Neural progenitor cell (in vitro differentiated cells): Measurements from ENCODE around the gene HMX1. TPM values are rescaled to one million over a fixed set of nuclear protein-coding genes. Genes with fewer than 3 reads are reported as not detected.

Experiments used
- DNase-seq: peaks from one replicate; pipeline ENCODE4 v3.0.0-alpha.2; 2016; ENCODE audit warnings: low spot score
- H2AFZ ChIP-seq: fragments of 200-600 bp; sonication (generic); replicated peaks from 2 replicates; pipeline ENCODE4 v1.6.1; 2016; ENCODE audit warnings: antibody characterized with exemption
- H3F3A ChIP-seq: fragments of 200-600 bp; sonication (generic); 2 replicates; pipeline ENCODE4 v1.6.1; 2016; ENCODE audit warnings: antibody characterized with exemption, low read depth
- H3K27ac ChIP-seq: fragments of 200-600 bp; sonication (generic); 2 replicates; pipeline ENCODE4 v1.5.1; 2016; ENCODE audit warnings: mild to moderate bottlenecking
- H3K27me3 ChIP-seq: fragments of 200-600 bp; sonication (generic); 2 replicates; pipeline ENCODE4 v1.6.1; 2016; ENCODE audit warnings: mild to moderate bottlenecking, moderate library complexity
- H3K36me3 ChIP-seq: fragments of 200-600 bp; sonication (generic); 2 replicates; pipeline ENCODE4 v1.5.1; 2016
- H3K4me1 ChIP-seq: fragments of 200-600 bp; sonication (generic); 2 replicates; pipeline ENCODE4 v1.6.1; 2016; ENCODE audit warnings: mixed run types
- H3K4me2 ChIP-seq: fragments of 200-600 bp; sonication (generic); 2 replicates; pipeline ENCODE4 v1.6.1; 2016
- H3K4me3 ChIP-seq: fragments of 200-600 bp; sonication (generic); 2 replicates; pipeline ENCODE4 v1.5.1; 2016
- H3K79me2 ChIP-seq: fragments of 200-600 bp; sonication (generic); 2 replicates; pipeline ENCODE4 v1.6.1; 2016; ENCODE audit warnings: low read depth
- H3K9ac ChIP-seq: fragments of 200-600 bp; sonication (generic); 2 replicates; pipeline ENCODE4 v1.6.1; 2016
- H3K9me3 ChIP-seq: fragments of 200-600 bp; sonication (generic); 2 replicates; pipeline ENCODE4 v1.5.1; 2016; ENCODE audit warnings: low read depth
- H4K20me1 ChIP-seq: fragments of 200-600 bp; sonication (generic); 2 replicates; pipeline ENCODE4 v1.6.1; 2016; ENCODE audit warnings: low read depth
- H3K27ac Mint-ChIP-seq: 3 replicates; pipeline ENCODE4 v1.8.0; 2021; ENCODE audit warnings: mixed read lengths
- H3K27me3 Mint-ChIP-seq: 2 replicates; pipeline ENCODE4 v1.8.0; 2022; ENCODE audit warnings: low read depth, mild to moderate bottlenecking, inconsistent platforms, moderate library complexity, mixed read lengths; ENCODE audit not compliant: insufficient read depth
- H3K36me3 Mint-ChIP-seq: 3 replicates; pipeline ENCODE4 v1.8.0; 2021; ENCODE audit warnings: mixed read lengths
- H3K4me1 Mint-ChIP-seq: 3 replicates; pipeline ENCODE4 v1.8.0; 2021; ENCODE audit warnings: mixed read lengths
- H3K4me3 Mint-ChIP-seq: 3 replicates; pipeline ENCODE4 v1.8.0; 2021; ENCODE audit warnings: mild to moderate bottlenecking, moderate library complexity, mixed read lengths
- H3K9me3 Mint-ChIP-seq: 3 replicates; pipeline ENCODE4 v1.8.0; 2020; ENCODE audit warnings: mixed read lengths
- CTCF ChIP-seq: fragments of 200-600 bp; sonication (generic); IDR thresholded peaks from 2 replicates; pipeline ENCODE4 v1.5.1; 2017; ENCODE audit warnings: antibody characterized with exemption, mild to moderate bottlenecking
- EZH2 ChIP-seq: fragments of 200-600 bp; sonication (generic); IDR thresholded peaks from 2 replicates; pipeline ENCODE4 v1.6.1; 2017; ENCODE audit warnings: antibody characterized with exemption, mild to moderate bottlenecking, moderate library complexity
- EZH2phosphoT487 ChIP-seq: fragments of 200-600 bp; sonication (generic); IDR thresholded peaks from 2 replicates; pipeline ENCODE4 v1.6.1; 2017; ENCODE audit warnings: antibody characterized with exemption
- total RNA-seq: library from RNA; depleted of rRNA; stranded (reverse); fragments of >200 nt; gene quantifications from 2 replicates; pipeline ENCODE4 v1.2.3, GENCODE V29; 2015; ENCODE audit warnings: low replicate concordance

Gene HMX1
- total RNA-seq, 1 donor from 2014 or later, result not detected

GRCh38 chr4:8910822-8911315 lies 39.2 kb upstream of the HMX1 start:
- Histone ChIP-seq H3F3A (no peaks in the 10 kb centered on the region), H2AFZ (no peak overlapping the region), H3K27me3 (peaks cover 58% of the 10 kb centered on the region), H4K20me1 (no peaks in the 10 kb centered on the region), H3K36me3 (no peaks in the 10 kb centered on the region), H3K79me2 (no peaks in the 10 kb centered on the region), H3K9ac (no peak overlapping the region), H3K4me3 (no peak overlapping the region), H3K4me1 (no peaks in the 10 kb centered on the region), H3K27ac (no peak overlapping the region), H3K4me2 (no peak overlapping the region), H3K9me3 (no peaks in the 10 kb centered on the region)
- peaks cover 2% of the 10 kb centered on the region for H3K4me1 Mint-ChIP-seq
- no peak for DNase-seq
- H3K4me3 Mint-ChIP-seq, result no peak overlapping the region
- peaks cover 10% of the 10 kb centered on the region for H3K27me3 Mint-ChIP-seq
- TF ChIP-seq EZH2phosphoT487 (no peak), EZH2 (no peak), CTCF (no peak)
- H3K27ac Mint-ChIP-seq, result no peak overlapping the region
- no peaks in the 10 kb centered on the region for H3K36me3 Mint-ChIP-seq
- H3K9me3 Mint-ChIP-seq, result no peaks in the 10 kb centered on the region

GRCh38 chr4:8910100-8910821 lies 38.6 kb upstream of the HMX1 start:
- H3K27me3 ChIP-seq, result peaks cover 57% of the 10 kb centered on the region
- H4K20me1 ChIP-seq, result no peaks in the 10 kb centered on the region
- H2AFZ ChIP-seq, result no peak overlapping the region
- H3K36me3 ChIP-seq, result no peaks in the 10 kb centered on the region
- H3K9me3 Mint-ChIP-seq, result no peaks in the 10 kb centered on the region
- TF ChIP-seq CTCF (no peak), EZH2 (no peak), EZH2phosphoT487 (no peak)
- no peaks in the 10 kb centered on the region for H3K9me3 ChIP-seq
- no peak overlapping the region for H3K4me3 ChIP-seq
- no peaks in the 10 kb centered on the region for H3K79me2 ChIP-seq
- H3K27ac Mint-ChIP-seq, result no peak overlapping the region
- peaks cover 2% of the 10 kb centered on the region for H3K4me1 Mint-ChIP-seq
- H3K9ac ChIP-seq, result no peak overlapping the region
- H3F3A ChIP-seq, result no peaks in the 10 kb centered on the region
- H3K27me3 Mint-ChIP-seq, result peaks cover 12% of the 10 kb centered on the region
- H3K27ac ChIP-seq, result no peak overlapping the region
- no peak for DNase-seq
- H3K4me3 Mint-ChIP-seq, result no peak overlapping the region
- H3K4me2 ChIP-seq, result no peak overlapping the region
- no peaks in the 10 kb centered on the region for H3K4me1 ChIP-seq
- H3K36me3 Mint-ChIP-seq, result no peaks in the 10 kb centered on the region

- no peaks in the 10 kb centered on the region for H3K36me3 ChIP-seq
These were observed 37.9 kb upstream of the HMX1 start for GRCh38 chr4:8909548-8909947.

More at GRCh38 chr4:8909548-8909947, 37.9 kb upstream of the HMX1 start:
- Histone ChIP-seq H4K20me1 (no peaks in the 10 kb centered on the region), H3K4me1 (no peaks in the 10 kb centered on the region), H3F3A (no peaks in the 10 kb centered on the region), H2AFZ (no peak overlapping the region), H3K27ac (no peak overlapping the region), H3K27me3 (peaks cover 57% of the 10 kb centered on the region), H3K9me3 (no peaks in the 10 kb centered on the region), H3K4me2 (no peak overlapping the region), H3K4me3 (no peak overlapping the region), H3K79me2 (no peaks in the 10 kb centered on the region), H3K9ac (no peak overlapping the region)
- no peak for DNase-seq
- no peaks in the 10 kb centered on the region for H3K36me3 Mint-ChIP-seq
- peaks cover 17% of the 10 kb centered on the region for H3K27me3 Mint-ChIP-seq
- peaks cover 2% of the 10 kb centered on the region for H3K4me1 Mint-ChIP-seq
- no peak overlapping the region for H3K4me3 Mint-ChIP-seq
- TF ChIP-seq CTCF (no peak), EZH2phosphoT487 (no peak), EZH2 (no peak)
- no peak overlapping the region for H3K27ac Mint-ChIP-seq
- no peaks in the 10 kb centered on the region for H3K9me3 Mint-ChIP-seq
